M059J (cell line): ENCODE data around the gene SANBR. TPM values are rescaled to one million over a fixed set of nuclear protein-coding genes. Genes with fewer than 3 reads are reported as not detected.
"Not testable (repeated sequence)": the region's sequence is repeated elsewhere in the genome, so short reads cannot be mapped to it uniquely, and the experiment has no call there.

Source experiments
- DNase-seq: peaks from one replicate; pipeline ENCODE4 v3.0.0-alpha.2; 2012; ENCODE audit warnings: low read depth
- total RNA-seq: library from RNA; depleted of rRNA; stranded (reverse); fragments of >200 nt; shearing (Covaris generic); gene quantifications from 2 replicates; pipeline ENCODE4 v1.2.3, GENCODE V29; 2014; rRNA removed

Gene SANBR
- total RNA-seq = 6.6 and 10.6 TPM in 2 replicates

GRCh38 chr2:61065714-61066709, at the start of gene SANBR:
TSS of gene SANBR (plus strand) at chr2:61065871. CDS start at chr2:61070351, 4,480 bp downstream.
- DNase-seq = peak; percentile 88

- DNase-seq = no peak
Measured at GRCh38 chr2:61015976-61016375, 49.7 kb upstream of the SANBR start.

- DNase-seq = no peak
Measured at GRCh38 chr2:61016392-61017002, 49.2 kb upstream of the SANBR start.

- DNase-seq = peak; percentile 76
Measured at GRCh38 chr2:61017003-61017555, 48.6 kb upstream of the SANBR start.

- peak; percentile 74 for DNase-seq
Measured at GRCh38 chr2:61017556-61018317, 47.9 kb upstream of the SANBR start, which contains the start of the genes PEX13 and PUS10. TSS of gene PEX13 (plus strand) at chr2:61017720. CDS start at chr2:61017760, 40 bp downstream. TSS of gene PUS10 (minus strand) at chr2:61018255. CDS start at chr2:61011890, 6,365 bp downstream.

GRCh38 chr2:61018318-61018755, 47.3 kb upstream of the SANBR start:
- no peak for DNase-seq

GRCh38 chr2:61018798-61019197, 46.9 kb upstream of the SANBR start:
- DNase-seq = no peak

GRCh38 chr2:61021228-61021660, 44.4 kb upstream of the SANBR start:
- DNase-seq = no peak

- DNase-seq = no peak
Measured at GRCh38 chr2:61023670-61024069, 42.0 kb upstream of the SANBR start.

GRCh38 chr2:61029533-61029932, 36.1 kb upstream of the SANBR start:
- DNase-seq = no peak

- DNase-seq = not testable (repeated sequence)
Measured at GRCh38 chr2:61034592-61034991, 31.1 kb upstream of the SANBR start.

GRCh38 chr2:61036643-61037042, 29.0 kb upstream of the SANBR start:
- not testable (repeated sequence) for DNase-seq

- DNase-seq = no peak
Measured at GRCh38 chr2:61042807-61043206, 22.9 kb upstream of the SANBR start.

GRCh38 chr2:61044636-61045035, 21.0 kb upstream of the SANBR start:
- DNase-seq = no peak

GRCh38 chr2:61045226-61045625, 20.4 kb upstream of the SANBR start:
- DNase-seq = no peak

GRCh38 chr2:61045999-61046398, 19.7 kb upstream of the SANBR start:
- DNase-seq = no peak

- DNase-seq = peak; percentile 32
Measured at GRCh38 chr2:61055557-61055956, 10.1 kb upstream of the SANBR start.

GRCh38 chr2:61057562-61057961, 8.1 kb upstream of the SANBR start:
- no peak for DNase-seq

GRCh38 chr2:61059382-61059781, 6.3 kb upstream of the SANBR start:
- DNase-seq = no peak

- DNase-seq = no peak
Measured at GRCh38 chr2:61074100-61074499, 8.4 kb downstream of the SANBR start.

- DNase-seq = no peak
Measured at GRCh38 chr2:61085883-61086282, 20.2 kb downstream of the SANBR start.
